RCC 7860 (cell line): ENCODE results near the gene TMEM89.

Source experiments
- DNase-seq: peaks from one replicate; pipeline ENCODE4 v3.0.0-alpha.2; 2015; ENCODE audit warnings: low spot score
- FAIRE-seq: peaks from 2 replicates; lab custom pipeline; 2012; peaks lifted over from hg19 to GRCh38; lab: Jason Lieb, UNC

TMEM89 gene

DNA sequence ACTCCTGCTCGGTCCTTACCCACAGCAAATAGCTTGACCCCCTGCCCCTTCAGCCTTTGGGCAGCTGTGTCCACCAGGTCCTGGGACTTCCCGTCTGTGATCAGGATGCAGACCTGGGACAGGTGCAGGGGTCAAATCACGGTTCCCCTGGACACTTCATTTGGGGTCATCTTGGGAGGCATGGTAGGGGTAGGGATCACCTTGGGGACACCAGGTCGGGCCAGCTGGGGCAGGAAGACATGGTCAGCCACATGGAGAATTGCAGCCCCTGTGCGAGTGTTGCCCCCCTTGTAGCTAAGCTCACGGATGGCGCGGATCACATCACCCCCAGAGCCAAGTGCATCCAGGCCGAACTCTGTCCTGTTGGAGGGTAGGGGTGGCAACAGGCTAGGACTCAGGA is 28.2 kb downstream of the TMEM89 start:
- FAIRE-seq: no peak

GRCh38 chr3:48592519-48593087 is 29.0 kb downstream of the TMEM89 start:
- FAIRE-seq: no peak
- DNase-seq: peak; percentile 33

More for the DNA sequence above, 28.2 kb downstream of the TMEM89 start:
- DNase-seq: no peak

DNA sequence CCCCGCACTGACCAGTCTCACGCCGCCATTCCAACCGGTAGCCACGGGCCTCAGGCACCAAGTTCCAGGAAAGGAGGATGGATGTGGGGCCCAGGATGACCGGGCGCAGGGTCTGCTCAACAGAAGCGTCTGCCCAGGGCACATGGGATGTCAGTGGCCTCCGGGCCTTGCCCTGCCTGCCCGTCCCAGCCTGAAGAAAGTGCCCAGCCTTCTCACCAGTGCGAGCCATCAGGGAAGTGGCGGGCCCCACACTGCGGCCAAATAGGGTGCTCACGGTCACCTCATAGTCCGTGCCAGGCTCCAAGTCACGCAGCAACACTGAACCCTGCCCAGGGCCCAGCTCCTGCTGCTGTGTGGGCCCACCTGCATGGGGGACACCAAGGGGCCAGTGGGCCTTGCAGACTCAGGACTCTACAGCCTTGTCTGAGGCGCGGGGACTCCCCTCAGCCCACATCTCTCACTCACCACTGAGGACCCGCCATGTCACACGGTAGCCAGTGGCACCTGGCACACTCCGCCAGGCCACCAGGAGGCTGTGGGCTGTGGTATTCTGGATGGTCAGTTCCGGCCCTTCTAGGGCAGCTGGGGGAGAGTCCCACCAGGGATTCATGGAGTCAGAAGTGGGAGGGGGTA is 29.6 kb downstream of the TMEM89 start:
- no peak for FAIRE-seq

DNA sequence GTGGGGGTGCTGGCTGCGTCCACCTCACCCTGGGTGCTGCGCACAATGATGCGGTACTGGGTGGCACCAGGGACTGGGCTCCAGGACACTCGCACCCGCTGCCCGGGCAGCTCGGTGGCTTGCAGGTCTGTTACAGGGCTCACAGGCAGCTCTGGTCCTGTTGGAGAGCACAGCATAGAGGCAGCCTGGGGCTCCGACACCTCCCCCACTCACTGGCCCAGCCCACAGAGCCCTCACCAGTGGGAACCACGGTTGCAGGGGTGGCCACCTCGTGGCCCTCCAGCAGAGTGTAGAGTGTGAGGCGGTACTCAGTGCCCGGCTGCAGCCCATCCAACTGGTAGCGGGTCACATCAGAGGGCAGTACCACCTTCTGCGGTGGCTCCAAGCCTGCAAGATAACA is 30.1 kb downstream of the TMEM89 start:
- DNase-seq (no peak), FAIRE-seq (no peak)

More for the DNA sequence above, 29.6 kb downstream of the TMEM89 start:
- no peak for DNase-seq

GRCh38 chr3:48588230-48588629 is 33.3 kb downstream of the TMEM89 start:
- FAIRE-seq: no peak
- DNase-seq: no peak

- FAIRE-seq: no peak
- no peak for DNase-seq
Observed at GRCh38 chr3:48587686-48588085, 33.9 kb downstream of the TMEM89 start.

GRCh38 chr3:48585411-48585810 is 36.2 kb downstream of the TMEM89 start:
- DNase-seq: no peak
- no peak for FAIRE-seq

DNA sequence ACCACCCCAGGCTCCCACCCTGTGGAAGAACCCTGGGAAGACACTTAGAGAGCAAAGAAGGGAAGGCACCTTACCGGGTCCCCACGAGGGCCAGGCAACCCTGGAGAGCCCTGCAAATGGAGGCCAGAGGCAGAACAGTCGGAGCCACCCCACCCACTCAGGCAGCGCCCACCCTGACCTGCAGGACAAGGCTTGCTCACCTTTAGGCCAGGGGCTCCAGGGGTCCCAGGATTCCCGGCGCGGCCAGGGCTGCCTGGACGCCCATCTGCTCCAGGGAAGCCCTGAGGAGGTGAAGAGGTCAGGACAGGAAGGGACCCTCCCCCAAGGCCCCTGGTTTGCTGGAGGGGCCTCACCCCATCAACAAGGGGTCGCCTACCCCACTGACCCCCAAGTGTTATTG is 36.7 kb downstream of the TMEM89 start:
- FAIRE-seq: no peak
- no peak for DNase-seq

- FAIRE-seq: no peak
- DNase-seq: no peak
Observed at GRCh38 chr3:48581621-48582481, 39.7 kb downstream of the TMEM89 start.

- no peak for FAIRE-seq
- no peak for DNase-seq
Observed at GRCh38 chr3:48576647-48577046, 44.9 kb downstream of the TMEM89 start.

GRCh38 chr3:48575366-48575765 is 46.2 kb downstream of the TMEM89 start:
- DNase-seq (no peak), FAIRE-seq (no peak)

- FAIRE-seq: no peak
- DNase-seq: no peak
Observed at GRCh38 chr3:48573973-48574585, 47.5 kb downstream of the TMEM89 start.

DNA sequence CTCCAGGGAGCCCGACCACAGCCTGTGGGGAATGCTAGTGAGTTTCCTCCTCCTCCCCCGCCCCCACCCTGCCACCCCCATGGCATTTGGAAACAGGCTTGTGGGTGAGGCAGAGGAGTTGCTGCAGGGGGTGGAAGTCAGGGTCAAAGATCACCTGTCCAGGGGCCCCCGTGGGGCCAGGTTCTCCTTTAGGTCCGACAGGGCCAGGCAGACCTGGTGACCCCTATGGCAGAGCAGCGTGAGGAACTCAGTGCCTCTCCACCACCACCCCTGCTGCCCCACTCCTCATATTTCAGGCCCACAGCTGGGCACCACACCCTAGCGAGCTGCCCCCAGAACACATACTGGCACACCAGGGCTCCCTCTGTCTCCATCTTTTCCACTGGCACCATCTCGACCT is 49.1 kb downstream of the TMEM89 start:
- no peak for FAIRE-seq
- DNase-seq: no peak

DNA sequence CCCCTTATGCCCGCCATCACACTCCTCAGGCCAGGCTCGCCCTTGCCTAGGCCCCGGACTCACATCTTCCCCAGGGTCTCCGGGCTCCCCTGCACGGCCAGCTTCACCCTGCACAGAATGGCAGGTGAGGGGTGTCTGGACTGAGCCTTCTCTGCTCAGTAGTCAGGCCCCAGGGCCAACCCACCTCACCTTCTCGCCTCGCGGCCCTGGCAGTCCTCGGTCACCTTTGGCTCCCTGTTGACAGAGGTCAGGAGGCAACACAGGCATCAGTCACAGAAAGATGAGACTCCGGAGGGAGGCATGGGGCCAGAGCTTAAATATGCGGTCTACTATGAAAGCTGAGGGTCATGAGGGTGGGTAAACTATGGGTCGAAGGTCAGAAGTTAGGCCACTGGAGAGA is 49.6 kb downstream of the TMEM89 start:
- DNase-seq: no peak
- no peak for FAIRE-seq
